Activated CD4-positive, alpha-beta memory T cell treated with anti-CD3 and anti-CD28 coated beads for 36 hours (primary cell): Measurements from ENCODE around the gene RPS6KA6. TPM values are rescaled to one million over a fixed set of nuclear protein-coding genes. Genes with fewer than 3 reads are reported as not detected.

Experiments
- CTCF ChIA-PET: fragments of 350-600 bp; sonication (Branson Sonifier 250); formaldehyde crosslinking; loops from one replicate; lab custom pipeline; 2021; ENCODE audit warnings: antibody characterized with exemption, inconsistent platforms; lab: Charles Lee
- POLR2A ChIA-PET: fragments of 350-600 bp; sonication (Branson Sonifier 250); formaldehyde crosslinking; loops from one replicate; lab custom pipeline; 2021; ENCODE audit warnings: antibody characterized with exemption; lab: Charles Lee
- DNase-seq: peaks from one replicate; pipeline ENCODE4 v3.0.0-alpha.2; 2020
- H3K27ac Mint-ChIP-seq: one replicate; pipeline ENCODE4 v1.8.0; 2021; ENCODE audit warnings: mixed read lengths
- H3K27me3 Mint-ChIP-seq: one replicate; pipeline ENCODE4 v1.8.0; 2021; ENCODE audit warnings: mixed read lengths
- H3K36me3 Mint-ChIP-seq: one replicate; pipeline ENCODE4 v1.8.0; 2021; ENCODE audit warnings: mixed read lengths
- H3K4me1 Mint-ChIP-seq: one replicate; pipeline ENCODE4 v1.8.0; 2021; ENCODE audit warnings: low read depth, mixed read lengths
- H3K4me3 Mint-ChIP-seq: one replicate; pipeline ENCODE4 v1.8.0; 2021; ENCODE audit warnings: mild to moderate bottlenecking, mixed read lengths
- H3K9me3 Mint-ChIP-seq: one replicate; pipeline ENCODE4 v1.8.0; 2021; ENCODE audit warnings: mixed read lengths
- intact Hi-C: fragments of 100-400 bp; cut with micrococcal nuclease; formaldehyde crosslinking; loops from one replicate; pipeline ENCODE4 v1.15.1; 2023
- total RNA-seq, 2 experiments: library from RNA; stranded (reverse); gene quantifications; one replicate each; pipeline ENCODE4 v1.2.3, GENCODE V29; 2021

The RPS6KA6 gene
- total RNA-seq, 2 experiments from 2014 or later = 0.07 to 0.17 TPM

DNA sequence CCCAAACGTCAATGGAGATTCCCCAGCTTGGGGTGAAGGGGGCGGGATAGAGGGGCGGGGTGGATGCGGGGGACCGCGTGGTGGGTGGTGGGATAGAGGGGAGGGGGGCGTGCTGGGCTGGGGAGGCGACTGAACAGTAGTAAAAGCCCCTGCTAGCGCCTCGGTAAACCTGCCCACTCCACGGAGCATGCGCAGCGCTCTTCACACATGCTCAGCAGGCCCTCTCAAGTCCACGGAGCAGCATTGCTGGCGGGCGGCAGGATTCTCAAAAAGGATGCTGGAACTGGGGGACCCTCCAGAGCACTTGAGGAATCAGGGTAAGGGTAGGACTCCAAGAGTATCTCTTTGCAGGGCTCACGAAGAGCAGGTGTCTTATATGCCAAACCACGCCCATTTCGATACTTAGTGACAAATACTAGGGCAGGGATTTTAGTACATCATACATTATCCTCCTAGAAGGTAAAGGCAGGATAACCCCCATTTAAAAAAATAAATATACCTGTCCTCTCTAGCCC, 378 bp upstream of the RPS6KA6 start:
- peaks cover 2% of the 10 kb centered on the region for H3K9me3 Mint-ChIP-seq
- peaks cover 15% of the 10 kb centered on the region for H3K27me3 Mint-ChIP-seq
- no peaks in the 10 kb centered on the region for H3K36me3 Mint-ChIP-seq
- CTCF ChIA-PET = no interaction called here
- no peak overlapping the region for H3K27ac Mint-ChIP-seq
- peaks cover 2% of the 10 kb centered on the region for H3K4me1 Mint-ChIP-seq
- peak overlapping the region; percentile 23 for H3K4me3 Mint-ChIP-seq
- DNase-seq = no peak
- intact Hi-C loops = no loop called here
- POLR2A ChIA-PET = no interaction called here

DNA sequence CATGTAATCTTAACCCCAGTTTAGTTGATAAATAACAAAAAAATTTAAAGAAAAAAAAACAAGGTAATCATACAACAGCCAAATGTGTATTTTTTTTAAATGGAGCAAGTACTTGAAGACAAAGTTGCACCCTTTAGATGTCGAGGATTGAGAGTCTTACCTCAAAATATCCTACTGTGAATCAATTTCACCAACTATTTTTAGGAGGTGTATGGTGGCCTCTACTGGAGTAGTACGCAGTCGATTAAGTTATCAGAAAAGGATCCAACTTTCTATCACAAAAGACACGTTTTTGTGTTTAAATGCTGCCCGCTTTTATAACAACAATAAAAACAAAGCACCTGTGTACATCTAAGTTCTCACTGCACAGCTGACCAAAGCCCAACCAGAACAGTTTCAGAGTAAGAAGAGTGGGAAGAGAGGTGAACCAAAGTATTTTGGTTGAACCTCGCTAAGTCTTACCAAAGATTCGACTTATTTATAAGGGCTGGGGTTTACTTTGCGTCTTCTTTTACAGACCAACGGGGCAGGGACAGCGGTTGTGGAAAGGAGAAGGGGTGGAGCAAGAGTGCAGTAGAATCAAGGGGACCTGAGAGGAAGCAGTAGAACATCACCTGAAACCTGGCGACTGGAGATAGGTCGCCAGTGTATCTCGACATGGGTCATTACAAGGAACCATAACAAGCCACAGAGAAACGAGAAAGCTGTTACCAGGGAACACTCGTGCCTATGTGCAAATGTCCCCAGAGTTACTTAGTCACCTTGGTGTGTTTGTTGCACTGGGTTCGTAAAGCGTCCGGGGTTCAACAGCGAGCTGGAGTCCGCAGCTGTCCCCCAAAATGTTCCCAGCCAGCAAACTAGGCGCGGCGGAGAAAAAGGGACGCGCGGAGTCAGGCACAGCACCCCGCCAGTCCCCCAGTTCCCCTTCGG, 1.1 kb downstream of the RPS6KA6 start:
- peaks cover 15% of the 10 kb centered on the region for H3K27me3 Mint-ChIP-seq
- H3K9me3 Mint-ChIP-seq = peaks cover under 1% of the 10 kb centered on the region
- ChIA-PET CTCF (no interaction called here), POLR2A (no interaction called here)
- no peak overlapping the region for H3K4me3 Mint-ChIP-seq
- H3K4me1 Mint-ChIP-seq = peaks cover 2% of the 10 kb centered on the region
- intact Hi-C loops = no loop called here
- H3K36me3 Mint-ChIP-seq = no peaks in the 10 kb centered on the region
- H3K27ac Mint-ChIP-seq = no peak overlapping the region
- no peak for DNase-seq

DNA sequence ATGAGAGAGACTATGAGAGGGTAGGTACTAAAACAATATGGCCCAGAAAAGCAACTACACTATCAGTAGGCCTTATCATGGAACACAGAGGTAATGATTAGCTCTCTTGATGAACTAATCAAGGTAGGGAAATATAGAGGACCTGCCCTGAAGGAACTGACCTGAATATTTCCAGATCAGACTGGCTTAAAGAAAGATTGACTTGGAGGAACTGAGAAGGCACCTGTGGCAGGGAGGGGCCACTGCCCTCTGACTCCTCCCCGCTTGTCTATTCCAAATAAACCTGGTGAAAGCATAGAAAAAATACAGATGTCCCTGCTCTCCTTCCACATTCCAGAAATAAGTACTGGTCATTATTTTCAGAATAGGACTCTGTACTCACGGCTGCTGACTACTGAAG, 5.5 kb downstream of the RPS6KA6 start:
- H3K27me3 Mint-ChIP-seq = peaks cover 12% of the 10 kb centered on the region
- no peak for DNase-seq
- H3K27ac Mint-ChIP-seq = no peak overlapping the region
- H3K4me1 Mint-ChIP-seq = peaks cover 2% of the 10 kb centered on the region
- no peaks in the 10 kb centered on the region for H3K9me3 Mint-ChIP-seq
- POLR2A ChIA-PET = no interaction called here
- no peaks in the 10 kb centered on the region for H3K36me3 Mint-ChIP-seq
- CTCF ChIA-PET = no interaction called here
- intact Hi-C loops = no loop called here
- H3K4me3 Mint-ChIP-seq = no peak overlapping the region

GRCh38 chrX:84175958-84176357, 12.0 kb downstream of the RPS6KA6 start:
- intact Hi-C loops = no loop called here
- H3K36me3 Mint-ChIP-seq = no peaks in the 10 kb centered on the region
- H3K27ac Mint-ChIP-seq = no peak overlapping the region
- H3K9me3 Mint-ChIP-seq = no peaks in the 10 kb centered on the region
- CTCF ChIA-PET = no interaction called here
- no peaks in the 10 kb centered on the region for H3K27me3 Mint-ChIP-seq
- no peaks in the 10 kb centered on the region for H3K4me1 Mint-ChIP-seq
- H3K4me3 Mint-ChIP-seq = no peak overlapping the region
- POLR2A ChIA-PET = no interaction called here
- no peak for DNase-seq

DNA sequence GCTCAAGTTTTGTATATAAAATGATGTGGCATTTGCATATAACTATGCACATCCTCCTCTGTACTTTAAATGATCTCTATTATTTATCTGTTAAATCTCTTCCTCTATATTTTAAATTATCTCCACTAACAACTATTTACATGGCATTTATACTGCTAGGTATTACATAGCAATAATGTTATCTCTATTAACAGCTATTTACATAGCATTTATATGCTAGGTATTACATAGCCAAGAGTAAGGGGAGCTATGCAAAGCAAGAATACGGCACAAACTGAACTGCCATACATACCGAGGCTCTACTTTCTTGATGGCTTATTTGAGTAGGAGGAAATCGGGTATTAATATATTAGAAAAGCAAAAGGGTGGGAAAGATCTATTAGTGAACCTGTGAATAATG, 12.7 kb downstream of the RPS6KA6 start:
- Mint-ChIP-seq H3K4me1 (no peaks in the 10 kb centered on the region), H3K27me3 (no peaks in the 10 kb centered on the region), H3K9me3 (no peaks in the 10 kb centered on the region), H3K4me3 (no peak overlapping the region), H3K36me3 (no peaks in the 10 kb centered on the region), H3K27ac (no peak overlapping the region)
- DNase-seq = no peak
- POLR2A ChIA-PET = no interaction called here
- CTCF ChIA-PET = no interaction called here
- intact Hi-C loops = no loop called here

GRCh38 chrX:84174348-84174747, 13.7 kb downstream of the RPS6KA6 start:
- Mint-ChIP-seq H3K27ac (no peak overlapping the region), H3K4me1 (no peaks in the 10 kb centered on the region), H3K4me3 (no peak overlapping the region), H3K27me3 (no peaks in the 10 kb centered on the region), H3K36me3 (no peaks in the 10 kb centered on the region), H3K9me3 (no peaks in the 10 kb centered on the region)
- DNase-seq = no peak
- intact Hi-C loops = no loop called here
- ChIA-PET POLR2A (no interaction called here), CTCF (no interaction called here)

- Mint-ChIP-seq H3K9me3 (no peaks in the 10 kb centered on the region), H3K27me3 (no peaks in the 10 kb centered on the region), H3K4me1 (no peaks in the 10 kb centered on the region), H3K27ac (no peak overlapping the region), H3K36me3 (no peaks in the 10 kb centered on the region), H3K4me3 (no peak overlapping the region)
- POLR2A ChIA-PET = no interaction called here
- no peak for DNase-seq
- CTCF ChIA-PET = no interaction called here
- intact Hi-C loops = no loop called here
Observed at GRCh38 chrX:84170931-84171330, 17.1 kb downstream of the RPS6KA6 start.

GRCh38 chrX:84168574-84168973, 19.4 kb downstream of the RPS6KA6 start:
- DNase-seq = no peak
- Mint-ChIP-seq H3K27me3 (no peaks in the 10 kb centered on the region), H3K27ac (no peak overlapping the region), H3K4me1 (no peaks in the 10 kb centered on the region), H3K4me3 (no peak overlapping the region), H3K9me3 (no peaks in the 10 kb centered on the region), H3K36me3 (no peaks in the 10 kb centered on the region)
- POLR2A ChIA-PET = no interaction called here
- CTCF ChIA-PET = no interaction called here
- intact Hi-C loops = no loop called here

GRCh38 chrX:84168095-84168494, 19.9 kb downstream of the RPS6KA6 start:
- Mint-ChIP-seq H3K27ac (no peak overlapping the region), H3K36me3 (no peaks in the 10 kb centered on the region), H3K27me3 (no peaks in the 10 kb centered on the region), H3K4me1 (no peaks in the 10 kb centered on the region), H3K4me3 (no peak overlapping the region), H3K9me3 (no peaks in the 10 kb centered on the region)
- intact Hi-C loops = no loop called here
- no peak for DNase-seq
- ChIA-PET CTCF (no interaction called here), POLR2A (no interaction called here)

DNA sequence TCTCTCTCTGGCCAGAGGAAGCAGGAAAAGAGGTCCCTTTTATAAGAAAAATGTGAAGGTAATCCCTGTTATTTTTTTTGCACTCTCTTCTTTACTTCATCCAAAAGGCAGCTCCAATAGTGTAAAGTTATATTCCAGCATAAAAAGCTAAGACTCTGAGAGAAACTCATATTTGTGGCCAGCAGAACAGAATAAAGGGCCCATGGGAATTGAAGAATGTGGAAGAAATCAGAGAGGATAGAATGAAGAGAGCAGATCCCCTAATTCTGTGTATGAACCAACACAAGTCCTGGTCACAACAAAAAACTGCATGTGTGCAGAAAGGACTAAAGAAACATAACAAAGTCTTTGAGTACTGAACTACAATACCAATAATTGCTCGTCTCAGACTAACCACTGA, 22.3 kb downstream of the RPS6KA6 start:
- no peak overlapping the region for H3K27ac Mint-ChIP-seq
- H3K4me1 Mint-ChIP-seq = no peaks in the 10 kb centered on the region
- H3K36me3 Mint-ChIP-seq = no peaks in the 10 kb centered on the region
- no peak overlapping the region for H3K4me3 Mint-ChIP-seq
- ChIA-PET CTCF (no interaction called here), POLR2A (no interaction called here)
- H3K9me3 Mint-ChIP-seq = no peaks in the 10 kb centered on the region
- no peaks in the 10 kb centered on the region for H3K27me3 Mint-ChIP-seq
- intact Hi-C loops = no loop called here
- no peak for DNase-seq

DNA sequence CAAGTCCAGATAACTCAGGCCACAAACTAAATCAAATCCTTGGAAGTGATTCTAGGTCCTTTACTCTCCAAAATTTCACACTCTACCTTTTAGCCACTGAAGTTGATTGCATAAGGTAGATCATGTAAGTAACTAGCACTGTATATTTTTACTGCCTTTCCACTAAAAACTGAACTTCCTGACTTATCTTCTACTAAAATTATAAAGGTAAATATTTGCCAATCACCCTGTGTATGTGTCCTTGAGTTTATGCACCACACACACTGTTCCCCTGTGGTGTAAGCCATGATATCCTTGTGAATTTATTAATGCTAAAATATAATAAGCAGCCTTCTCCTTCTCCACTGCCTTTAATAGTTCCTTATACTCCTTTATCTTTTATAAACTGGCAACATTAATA, 25.6 kb downstream of the RPS6KA6 start:
- DNase-seq = no peak
- Mint-ChIP-seq H3K9me3 (no peaks in the 10 kb centered on the region), H3K4me3 (no peak overlapping the region), H3K4me1 (no peaks in the 10 kb centered on the region), H3K27me3 (no peaks in the 10 kb centered on the region), H3K36me3 (no peaks in the 10 kb centered on the region), H3K27ac (no peak overlapping the region)
- intact Hi-C loops = no loop called here
- POLR2A ChIA-PET = no interaction called here
- CTCF ChIA-PET = no interaction called here

- Mint-ChIP-seq H3K4me3 (no peak overlapping the region), H3K4me1 (no peaks in the 10 kb centered on the region), H3K27me3 (no peaks in the 10 kb centered on the region), H3K9me3 (no peaks in the 10 kb centered on the region), H3K27ac (no peak overlapping the region), H3K36me3 (no peaks in the 10 kb centered on the region)
- intact Hi-C loops = no loop called here
- no peak for DNase-seq
- CTCF ChIA-PET = no interaction called here
- POLR2A ChIA-PET = no interaction called here
Observed at GRCh38 chrX:84161641-84162040, 26.4 kb downstream of the RPS6KA6 start.

DNA sequence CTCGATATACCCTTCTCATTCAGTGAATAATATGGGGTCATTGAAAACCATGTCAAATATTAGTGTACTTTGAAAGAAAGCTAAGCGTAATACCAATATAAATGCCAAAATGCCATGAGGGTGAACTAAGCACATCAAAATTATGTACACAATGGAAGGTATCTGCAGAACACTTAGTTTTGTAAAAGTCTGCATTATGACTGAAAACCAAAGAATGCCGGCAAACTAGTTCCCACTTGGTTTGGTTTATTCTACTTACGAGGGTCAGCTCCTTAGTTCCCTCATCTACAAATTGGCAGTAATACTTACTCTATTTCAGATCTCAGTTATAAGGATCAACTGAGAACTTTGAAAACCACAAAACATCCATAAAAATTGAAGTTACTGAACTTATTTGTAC, 27.3 kb downstream of the RPS6KA6 start:
- intact Hi-C loops = no loop called here
- no peaks in the 10 kb centered on the region for H3K4me1 Mint-ChIP-seq
- no peaks in the 10 kb centered on the region for H3K27me3 Mint-ChIP-seq

More for the DNA sequence above, 27.3 kb downstream of the RPS6KA6 start:
- DNase-seq = no peak
- Mint-ChIP-seq H3K4me3 (no peak overlapping the region), H3K27ac (no peak overlapping the region), H3K36me3 (no peaks in the 10 kb centered on the region), H3K9me3 (no peaks in the 10 kb centered on the region)
- ChIA-PET POLR2A (no interaction called here), CTCF (no interaction called here)
